Measurements from ENCODE around the gene SLC36A2.

GRCh38 chr5:151357792-151358191, 10.4 kb upstream of the SLC36A2 start:
- TF ChIP-seq CTCF (IDR thresholded peaks at IDR 0.05) (no peak), ZFX (IDR thresholded peaks at IDR 0.05; ENCODE audit: borderline replicate concordance) (no peak)
